Body of pancreas (tissue), 4 donors: ENCODE results near the gene GFRA1.

Experiments
- POLR2A ChIP-seq, 3 donors: fragments of 450-650 bp; IDR thresholded peaks; one replicate each; pipeline ENCODE4 v1.6.1; 2016; ENCODE audit warnings: antibody characterized with exemption in 3 of 3, mild to moderate bottlenecking in 2 of 3
- TF ChIP-seq, protein P1 (sequence below), 7 experiments: fragments of 450-650 bp in 4 of 7; fragments of 200-600 bp in 3 of 7; sonication (generic) in 3 of 7; IDR thresholded peaks; one replicate each; pipeline ENCODE4 v1.5.1; 2016 to 2019; ENCODE audit warnings: antibody characterized with exemption in 7 of 7

- TF ChIP-seq, protein P1, sequence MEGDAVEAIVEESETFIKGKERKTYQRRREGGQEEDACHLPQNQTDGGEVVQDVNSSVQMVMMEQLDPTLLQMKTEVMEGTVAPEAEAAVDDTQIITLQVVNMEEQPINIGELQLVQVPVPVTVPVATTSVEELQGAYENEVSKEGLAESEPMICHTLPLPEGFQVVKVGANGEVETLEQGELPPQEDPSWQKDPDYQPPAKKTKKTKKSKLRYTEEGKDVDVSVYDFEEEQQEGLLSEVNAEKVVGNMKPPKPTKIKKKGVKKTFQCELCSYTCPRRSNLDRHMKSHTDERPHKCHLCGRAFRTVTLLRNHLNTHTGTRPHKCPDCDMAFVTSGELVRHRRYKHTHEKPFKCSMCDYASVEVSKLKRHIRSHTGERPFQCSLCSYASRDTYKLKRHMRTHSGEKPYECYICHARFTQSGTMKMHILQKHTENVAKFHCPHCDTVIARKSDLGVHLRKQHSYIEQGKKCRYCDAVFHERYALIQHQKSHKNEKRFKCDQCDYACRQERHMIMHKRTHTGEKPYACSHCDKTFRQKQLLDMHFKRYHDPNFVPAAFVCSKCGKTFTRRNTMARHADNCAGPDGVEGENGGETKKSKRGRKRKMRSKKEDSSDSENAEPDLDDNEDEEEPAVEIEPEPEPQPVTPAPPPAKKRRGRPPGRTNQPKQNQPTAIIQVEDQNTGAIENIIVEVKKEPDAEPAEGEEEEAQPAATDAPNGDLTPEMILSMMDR (IDR thresholded peaks at IDR 0.05), result no peak
- TF ChIP-seq POLR2A (IDR thresholded peaks at IDR 0.05), result no peak
Observed at GRCh38 chr10:116270126-116270770, 2.8 kb downstream of the GFRA1 start.
